ENCODE measurements around the gene MTRR. TPM values are rescaled to one million over a fixed set of nuclear protein-coding genes. Genes with fewer than 3 reads are reported as not detected.
A peak's percentile ranks its signal among the peaks of the same experiment; 100 is the strongest.

Gene MTRR
- total RNA-seq, 4 donors from 2014 or later, result 22.0 to 34.5 (median 33.8) TPM

DNA sequence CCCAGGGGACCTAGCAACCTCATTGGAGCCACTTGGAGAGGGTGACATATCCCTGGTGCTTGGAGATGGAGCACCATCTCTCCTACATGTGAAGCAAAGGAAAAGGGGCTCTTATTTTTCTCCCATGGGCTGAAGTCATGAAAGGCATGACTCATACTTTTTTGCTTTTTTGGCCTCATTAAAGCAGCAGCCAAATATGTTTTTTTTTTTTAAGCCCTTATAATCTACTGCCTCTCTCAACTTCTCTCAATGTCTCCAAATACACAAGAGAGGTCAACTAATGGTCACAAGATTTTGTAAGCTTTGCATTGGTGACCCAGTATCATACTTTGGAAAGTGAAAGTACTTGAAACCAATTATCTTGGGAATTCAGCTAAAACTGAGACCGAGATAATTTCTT lies 16.4 kb upstream of the MTRR start:
- peaks cover 11 to 29% (median 21%) of the 10 kb centered on the region in 4 donors for H3K4me1 ChIP-seq
- H3K27me3 ChIP-seq, result peaks cover 0 to 38% (median 12%) of the 10 kb centered on the region in 4 donors
- intact Hi-C loops (cut with DNase I), result no loop called here
- H3K4me3 ChIP-seq, result no peak overlapping the region
- no peak for DNase-seq (ENCODE audit: extremely low spot score)
- no peak overlapping the region for H3K27ac ChIP-seq (replicated peaks in 1 of 4)
- WGBS, result 92% methylated on average over 1 of the region's 1 CpG
- H3K9me3 ChIP-seq, result no peaks in the 10 kb centered on the region
- no peak for TF ChIP-seq EP300 (IDR thresholded peaks at IDR 0.05)
- TF ChIP-seq POLR2AphosphoS5 (IDR thresholded peaks at IDR 0.05), result no peak
- no peak for TF ChIP-seq CTCF (IDR thresholded peaks at IDR 0.05)
- no peak for TF ChIP-seq POLR2A (IDR thresholded peaks at IDR 0.05; ENCODE audit: low read depth)
- H3K36me3 ChIP-seq, result no peaks in the 10 kb centered on the region

GRCh38 chr5:7852988-7853387 lies 16.0 kb upstream of the MTRR start:
- H3K4me3 ChIP-seq, result no peak overlapping the region
- 86% methylated on average over 2 of the region's 2 CpGs for WGBS
- intact Hi-C loops (cut with DNase I), result no loop called here
- peak; percentile 60 for DNase-seq (ENCODE audit: extremely low spot score)
- peaks cover 11 to 29% (median 21%) of the 10 kb centered on the region in 4 donors for H3K4me1 ChIP-seq
- no peak overlapping the region for H3K27ac ChIP-seq (replicated peaks in 1 of 4)
- peaks cover 0 to 1% (median under 1%) of the 10 kb centered on the region in 4 donors for H3K36me3 ChIP-seq
- H3K9me3 ChIP-seq, result no peaks in the 10 kb centered on the region
- TF ChIP-seq CTCF (IDR thresholded peaks at IDR 0.05), result no peak
- TF ChIP-seq POLR2AphosphoS5 (IDR thresholded peaks at IDR 0.05), result no peak
- no peak for TF ChIP-seq POLR2A (IDR thresholded peaks at IDR 0.05; ENCODE audit: low read depth)
- no peak for TF ChIP-seq EP300 (IDR thresholded peaks at IDR 0.05)
- H3K27me3 ChIP-seq, result peaks cover 0 to 33% (median 10%) of the 10 kb centered on the region in 4 donors

- no peak overlapping the region for H3K27ac ChIP-seq (replicated peaks in 1 of 4)
- TF ChIP-seq EP300 (IDR thresholded peaks at IDR 0.05) (no peak), POLR2AphosphoS5 (IDR thresholded peaks at IDR 0.05) (no peak), POLR2A (IDR thresholded peaks at IDR 0.05; ENCODE audit: low read depth) (no peak), CTCF (IDR thresholded peaks at IDR 0.05) (no peak)
- H3K36me3 ChIP-seq, result peaks cover 14 to 28% (median 19%) of the 10 kb centered on the region in 4 donors
- H3K9me3 ChIP-seq, result no peaks in the 10 kb centered on the region
- peaks cover 0 to 13% (median 8%) of the 10 kb centered on the region in 4 donors for H3K4me1 ChIP-seq
- intact Hi-C loops (cut with DNase I), result no loop called here
- 67% methylated on average over 3 of the region's 3 CpGs for WGBS
- peaks cover 0 to 9% (median 1%) of the 10 kb centered on the region in 4 donors for H3K27me3 ChIP-seq
- DNase-seq (ENCODE audit: extremely low spot score), result no peak
- H3K4me3 ChIP-seq, result no peak overlapping the region
Observed at GRCh38 chr5:7855611-7856010, 13.3 kb upstream of the MTRR start.

- TF ChIP-seq EP300 (IDR thresholded peaks at IDR 0.05) (no peak), CTCF (IDR thresholded peaks at IDR 0.05) (peak; percentile 32 to 41 (median 37)), POLR2AphosphoS5 (IDR thresholded peaks at IDR 0.05) (no peak)
- 98% methylated on average over 2 of the region's 2 CpGs for WGBS
- Histone ChIP-seq H3K27ac (replicated peaks in 1 of 4) (no peak overlapping the region), H3K9me3 (no peaks in the 10 kb centered on the region), H3K36me3 (peaks cover 18 to 40% (median 30%) of the 10 kb centered on the region in 4 donors), H3K4me3 (no peak overlapping the region), H3K4me1 (peaks cover 0 to 5% (median 2%) of the 10 kb centered on the region in 4 donors), H3K27me3 (no peaks in the 10 kb centered on the region)
- DNase-seq (ENCODE audit: extremely low spot score), result no peak
- intact Hi-C loops (cut with DNase I), result no loop called here
Observed at GRCh38 chr5:7856855-7857254, 12.1 kb upstream of the MTRR start.

DNA sequence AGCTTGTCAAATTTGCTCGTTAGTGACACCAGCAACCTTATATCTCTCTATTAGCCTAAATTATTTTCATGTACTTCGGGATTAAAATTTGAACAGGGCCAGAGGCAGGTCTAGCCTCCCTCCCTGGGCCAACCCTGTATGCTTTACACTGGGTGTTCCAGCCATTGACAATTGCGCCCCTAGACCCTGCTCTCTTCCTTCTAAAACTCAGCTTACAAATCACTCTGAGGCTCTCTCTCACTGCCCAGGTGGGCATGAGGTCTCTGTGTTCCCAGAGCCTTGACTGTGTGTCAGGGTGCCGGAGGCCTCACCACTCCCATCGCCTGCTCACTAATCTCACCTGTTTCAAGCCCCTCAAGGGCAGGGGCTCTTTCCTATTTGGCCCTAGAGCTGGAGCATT lies 11.6 kb upstream of the MTRR start:
- 87% methylated on average over 5 of the region's 5 CpGs for WGBS
- H3K9me3 ChIP-seq, result no peaks in the 10 kb centered on the region
- intact Hi-C loops (cut with DNase I), result no loop called here

More for the DNA sequence above, 11.6 kb upstream of the MTRR start:
- Histone ChIP-seq H3K4me3 (no peak overlapping the region), H3K4me1 (peaks cover 0 to 3% (median under 1%) of the 10 kb centered on the region in 4 donors), H3K27ac (replicated peaks in 1 of 4) (no peak overlapping the region), H3K36me3 (peaks cover 18 to 45% (median 35%) of the 10 kb centered on the region in 4 donors), H3K27me3 (no peaks in the 10 kb centered on the region)
- TF ChIP-seq CTCF (IDR thresholded peaks at IDR 0.05) (no peak), POLR2A (IDR thresholded peaks at IDR 0.05; ENCODE audit: low read depth) (no peak), EP300 (IDR thresholded peaks at IDR 0.05) (no peak), POLR2AphosphoS5 (IDR thresholded peaks at IDR 0.05) (no peak)
- peak; percentile 42 for DNase-seq (ENCODE audit: extremely low spot score)

All from esophagus muscularis mucosa (tissue), 4 donors.